Tibial artery (tissue), 4 donors: Measurements from ENCODE around the gene WDFY1.

ENCODE experiments used
- DNase-seq, 2 donors: peaks; one replicate each; pipeline ENCODE4 v3.0.0-alpha.2; 2019
- H3K27ac ChIP-seq, 2 donors: fragments of 200-600 bp; sonication (generic) in 1 of 2; 1 replicate in 1 of 2; 2 replicates in 1 of 2; pipeline ENCODE4 v1.5.1; 2018 to 2019; ENCODE audit warnings: mild to moderate bottlenecking in 1 of 2
- H3K27me3 ChIP-seq, 2 donors: fragments of 200-600 bp; sonication (generic) in 1 of 2; one replicate each; pipeline versions ENCODE4 v1.5.1 to v1.6.0; 2016 to 2019
- H3K36me3 ChIP-seq, 3 donors: fragments of 200-600 bp; sonication (generic) in 2 of 3; one replicate each; pipeline ENCODE4 v1.5.1; 2016 to 2019; ENCODE audit warnings: mild to moderate bottlenecking in 2 of 3
- H3K4me1 ChIP-seq, 4 donors: fragments of 200-600 bp; sonication (generic) in 2 of 4; 1 replicate in 3 of 4; 2 replicates in 1 of 4; pipeline ENCODE4 v1.5.1; 2016 to 2019
- H3K4me3 ChIP-seq, 2 donors: fragments of 200-600 bp; sonication (generic) in 1 of 2; 1 replicate in 1 of 2; 2 replicates in 1 of 2; pipeline ENCODE4 v1.5.1; 2018 to 2019; ENCODE audit warnings: mild to moderate bottlenecking in 2 of 2
- H3K9me3 ChIP-seq, 3 donors: fragments of 200-600 bp; sonication (generic) in 1 of 3; one replicate each; pipeline ENCODE4 v1.5.1; 2016 to 2019
- intact Hi-C: fragments of 100-400 bp; cut with DNase I; formaldehyde crosslinking; loops from one replicate; pipeline ENCODE4 v1.15.0; 2023; ENCODE audit warnings: low total_unique reads
- TF ChIP-seq, protein P1 (sequence below), 2 experiments: fragments of 200-600 bp in 1 of 2; fragments of 450-650 bp in 1 of 2; IDR thresholded peaks; one replicate each; pipeline ENCODE4 v1.5.1; 2017 to 2019; ENCODE audit warnings: antibody characterized with exemption in 2 of 2, mild to moderate bottlenecking in 1 of 2, moderate library complexity in 1 of 2

Gene WDFY1

DNA sequence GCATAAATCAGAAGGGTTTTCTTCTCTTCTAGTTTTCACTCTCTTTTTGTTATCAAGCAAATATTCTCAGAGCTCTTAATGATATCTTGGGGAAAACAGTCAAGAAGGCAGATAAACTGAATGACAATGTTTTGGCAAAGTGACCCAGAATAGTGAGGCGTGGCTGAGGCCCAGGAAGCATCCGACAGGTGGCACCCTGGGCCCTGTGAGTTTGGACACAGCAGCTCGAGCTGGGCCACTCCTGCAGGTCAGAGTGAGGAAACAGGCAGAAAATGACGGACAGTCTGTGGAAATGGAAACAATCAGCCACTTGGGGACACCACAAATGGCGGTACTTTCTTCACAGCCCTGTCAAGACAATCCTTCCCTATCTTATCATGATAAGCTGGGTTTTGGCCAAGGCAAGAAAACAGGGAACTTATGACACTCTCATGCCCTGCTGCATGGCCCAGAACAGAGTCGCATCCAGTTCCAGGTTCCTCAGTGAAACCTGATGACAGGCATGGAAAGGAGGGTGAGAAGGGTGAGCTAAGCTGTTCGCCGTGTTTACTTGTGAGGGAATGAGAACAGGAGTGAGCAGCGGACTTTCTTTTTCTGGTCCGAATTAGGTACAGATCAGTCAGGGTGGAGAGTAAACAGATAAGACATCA lies 44.2 kb upstream of the WDFY1 start:
- H3K36me3 ChIP-seq, result peaks cover 0 to 5% (median 0%) of the 10 kb centered on the region in 3 donors
- no peak overlapping the region for H3K27ac ChIP-seq
- H3K27me3 ChIP-seq, result no peaks in the 10 kb centered on the region
- DNase-seq, result no peak
- no peaks in the 10 kb centered on the region for H3K9me3 ChIP-seq
- intact Hi-C loops, result no loop called here
- TF ChIP-seq, protein P1, sequence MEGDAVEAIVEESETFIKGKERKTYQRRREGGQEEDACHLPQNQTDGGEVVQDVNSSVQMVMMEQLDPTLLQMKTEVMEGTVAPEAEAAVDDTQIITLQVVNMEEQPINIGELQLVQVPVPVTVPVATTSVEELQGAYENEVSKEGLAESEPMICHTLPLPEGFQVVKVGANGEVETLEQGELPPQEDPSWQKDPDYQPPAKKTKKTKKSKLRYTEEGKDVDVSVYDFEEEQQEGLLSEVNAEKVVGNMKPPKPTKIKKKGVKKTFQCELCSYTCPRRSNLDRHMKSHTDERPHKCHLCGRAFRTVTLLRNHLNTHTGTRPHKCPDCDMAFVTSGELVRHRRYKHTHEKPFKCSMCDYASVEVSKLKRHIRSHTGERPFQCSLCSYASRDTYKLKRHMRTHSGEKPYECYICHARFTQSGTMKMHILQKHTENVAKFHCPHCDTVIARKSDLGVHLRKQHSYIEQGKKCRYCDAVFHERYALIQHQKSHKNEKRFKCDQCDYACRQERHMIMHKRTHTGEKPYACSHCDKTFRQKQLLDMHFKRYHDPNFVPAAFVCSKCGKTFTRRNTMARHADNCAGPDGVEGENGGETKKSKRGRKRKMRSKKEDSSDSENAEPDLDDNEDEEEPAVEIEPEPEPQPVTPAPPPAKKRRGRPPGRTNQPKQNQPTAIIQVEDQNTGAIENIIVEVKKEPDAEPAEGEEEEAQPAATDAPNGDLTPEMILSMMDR (IDR thresholded peaks at IDR 0.05), result no peak
- no peak overlapping the region for H3K4me3 ChIP-seq
- no peaks in the 10 kb centered on the region for H3K4me1 ChIP-seq

DNA sequence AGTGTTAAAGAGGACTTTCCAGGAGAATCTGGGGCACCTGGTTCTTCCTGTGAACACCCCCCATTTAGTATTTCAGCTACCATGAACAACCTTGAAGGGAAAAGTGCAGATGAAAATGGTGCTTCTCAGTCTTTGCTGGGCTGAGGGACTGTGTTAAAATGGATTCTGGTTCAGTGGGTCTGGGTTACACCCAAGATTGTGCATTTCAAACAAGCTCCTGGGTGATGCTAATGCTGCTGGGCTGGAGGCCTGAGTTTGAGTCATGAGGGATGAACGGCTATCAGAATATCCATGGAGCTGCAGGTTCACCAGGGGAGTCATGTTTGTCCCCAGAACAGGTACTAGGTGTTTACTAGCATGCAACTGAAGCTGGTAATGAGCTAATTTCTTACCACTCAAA lies 36.1 kb upstream of the WDFY1 start:
- Histone ChIP-seq H3K4me1 (no peaks in the 10 kb centered on the region), H3K36me3 (peaks cover 0 to 11% (median 0%) of the 10 kb centered on the region in 3 donors), H3K9me3 (no peaks in the 10 kb centered on the region), H3K27ac (no peak overlapping the region), H3K27me3 (peaks cover 0 to 3% of the 10 kb centered on the region in 2 donors), H3K4me3 (no peak overlapping the region)
- no peak for DNase-seq
- intact Hi-C loops, result no loop called here
- TF ChIP-seq, protein P1 (IDR thresholded peaks at IDR 0.05), result no peak

- DNase-seq, result no peak
- intact Hi-C loops, result no loop called here
Observed at GRCh38 chr2:223980803-223981202, 35.7 kb upstream of the WDFY1 start.

GRCh38 chr2:223980397-223980735 lies 35.2 kb upstream of the WDFY1 start:
- peaks cover 0 to 11% (median 0%) of the 10 kb centered on the region in 3 donors for H3K36me3 ChIP-seq
- H3K9me3 ChIP-seq, result no peaks in the 10 kb centered on the region
- intact Hi-C loops, result no loop called here
- peaks cover 0 to 3% of the 10 kb centered on the region in 2 donors for H3K27me3 ChIP-seq
- no peak for DNase-seq
- no peak overlapping the region for H3K27ac ChIP-seq
- H3K4me1 ChIP-seq, result no peaks in the 10 kb centered on the region
- no peak overlapping the region for H3K4me3 ChIP-seq
- TF ChIP-seq, protein P1 (IDR thresholded peaks at IDR 0.05), result no peak

More at GRCh38 chr2:223980803-223981202, 35.7 kb upstream of the WDFY1 start:
- no peaks in the 10 kb centered on the region for H3K9me3 ChIP-seq
- H3K4me3 ChIP-seq, result no peak overlapping the region
- no peak overlapping the region for H3K27ac ChIP-seq
- no peaks in the 10 kb centered on the region for H3K4me1 ChIP-seq
- peaks cover 0 to 3% of the 10 kb centered on the region in 2 donors for H3K27me3 ChIP-seq
- H3K36me3 ChIP-seq, result peaks cover 0 to 11% (median 0%) of the 10 kb centered on the region in 3 donors
- TF ChIP-seq, protein P1 (IDR thresholded peaks at IDR 0.05), result no peak

DNA sequence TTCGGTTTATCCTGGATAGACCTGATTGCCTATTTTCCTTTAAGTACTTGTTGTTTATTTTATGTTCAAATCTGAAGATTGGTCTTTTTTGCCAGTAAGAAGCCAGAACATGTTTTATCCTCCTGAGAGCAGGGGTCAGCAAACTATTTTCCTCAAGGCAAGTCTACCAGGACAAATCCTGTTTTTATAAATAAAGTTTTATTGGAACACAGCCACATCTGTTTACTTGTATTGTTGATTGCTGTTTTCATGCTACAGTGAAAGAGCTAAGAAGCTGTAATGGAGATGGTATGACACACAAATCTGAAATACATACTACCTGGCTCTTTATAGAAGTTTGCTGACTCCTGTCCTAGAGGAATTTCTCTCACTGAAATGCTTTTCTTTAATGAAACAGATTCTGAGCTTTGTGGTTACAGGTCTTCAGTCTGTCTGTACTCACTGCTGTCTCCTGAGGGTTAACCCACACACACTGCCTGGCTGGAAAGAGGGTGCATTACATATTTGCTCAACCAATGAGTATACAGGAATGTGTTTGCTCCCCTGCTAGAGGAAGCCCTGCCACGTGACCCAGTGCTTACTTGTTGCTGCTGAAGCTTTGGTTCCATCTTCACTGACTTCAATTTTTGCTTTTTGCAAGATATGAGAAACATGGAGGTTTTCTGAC lies 34.7 kb upstream of the WDFY1 start:
- no peak overlapping the region for H3K4me3 ChIP-seq
- intact Hi-C loops, result no loop called here
- no peak for DNase-seq

More for the DNA sequence above, 34.7 kb upstream of the WDFY1 start:
- TF ChIP-seq, protein P1 (IDR thresholded peaks at IDR 0.05), result no peak
- Histone ChIP-seq H3K27me3 (peaks cover 0 to 3% of the 10 kb centered on the region in 2 donors), H3K27ac (no peak overlapping the region), H3K4me1 (no peaks in the 10 kb centered on the region), H3K9me3 (no peaks in the 10 kb centered on the region), H3K36me3 (peaks cover 0 to 11% (median 0%) of the 10 kb centered on the region in 3 donors)
